Urinary bladder (tissue), 4 donors: ENCODE data around the gene ZXDC. TPM values are rescaled to one million over a fixed set of nuclear protein-coding genes. Genes with fewer than 3 reads are reported as not detected.

Experiments
- DNase-seq: peaks from one replicate; pipeline ENCODE4 v3.0.0-alpha.2; 2015; ENCODE audit errors: extremely low spot score
- H3K27ac ChIP-seq: one replicate; pipeline ENCODE4 v1.5.1; 2013; ENCODE audit warnings: low read depth, mild to moderate bottlenecking, moderate library complexity
- H3K36me3 ChIP-seq: one replicate; pipeline ENCODE4 v1.6.1; 2013; ENCODE audit warnings: mild to moderate bottlenecking, moderate library complexity; ENCODE audit not compliant: insufficient read depth
- H3K4me1 ChIP-seq: one replicate; pipeline ENCODE4 v1.6.1; 2013; ENCODE audit warnings: mild to moderate bottlenecking, moderate library complexity; ENCODE audit not compliant: insufficient read depth
- H3K4me3 ChIP-seq: one replicate; pipeline ENCODE4 v1.5.1; 2013; ENCODE audit warnings: low read depth, low read length
- whole genome bisulfite sequencing: extraction: QIAGEN DNeasy Blood & Tissue Kit; methylation state at CpG from one replicate; pipeline ENCODE4 v1.1.7; 2013; 5-methylcytosine and 5-hydroxymethylcytosine counted together
- polyA plus RNA-seq: library from polyadenylated mRNA; stranded (reverse); fragments of 200-250 nt; gene quantifications from one replicate; pipeline ENCODE4 v1.2.3, GENCODE V29; 2013
- total RNA-seq: library from RNA; depleted of rRNA; stranded (reverse); fragments of >200 nt; gene quantifications from one replicate; pipeline ENCODE4 v1.2.3, GENCODE V29; 2014
- donor health status: healthy with polysubstance abuse.
- donor health status: healthy.

ZXDC gene
- total and polyA plus RNA-seq, 2 donors = 16.4 to 26.2 TPM

DNA sequence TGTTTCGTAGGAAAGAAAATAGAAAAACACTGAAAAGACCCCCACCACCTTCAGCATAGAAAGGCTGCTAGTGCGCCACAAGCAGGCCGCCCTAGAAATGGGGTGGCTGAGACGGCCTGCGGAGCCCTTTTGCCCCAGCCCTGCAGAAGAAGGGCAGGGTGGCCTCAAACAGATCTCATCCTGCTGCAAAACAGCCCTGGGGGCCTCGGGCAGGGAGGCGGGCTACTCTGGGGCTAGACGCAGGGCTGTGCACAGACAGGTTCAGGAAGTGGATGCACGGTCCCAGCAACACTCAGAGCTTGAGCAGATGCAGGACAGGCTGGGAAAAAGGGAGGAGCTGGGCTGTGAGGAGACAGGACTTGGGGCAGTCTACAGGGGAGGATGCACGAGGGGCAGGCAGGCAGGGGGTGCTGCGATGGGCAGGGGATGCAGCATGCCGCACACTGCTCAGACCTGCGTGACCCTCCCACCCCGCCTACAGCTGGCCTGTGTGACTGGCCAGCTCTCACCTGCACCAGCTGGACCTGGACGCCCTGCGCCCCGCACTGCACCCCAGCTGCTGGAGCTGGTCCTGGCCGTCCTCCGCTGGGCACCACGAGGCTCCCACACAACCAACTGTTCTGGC, 34.3 kb downstream of the ZXDC start:
- no peak overlapping the region for H3K27ac ChIP-seq
- DNase-seq = no peak
- H3K4me1 ChIP-seq = peaks cover 1% of the 10 kb centered on the region
- H3K36me3 ChIP-seq = peaks cover 3% of the 10 kb centered on the region
- WGBS = 90% methylated on average over 20 of the region's 20 CpGs
- H3K4me3 ChIP-seq = no peak overlapping the region

GRCh38 chr3:126440709-126440995, 35.0 kb downstream of the ZXDC start:
- Histone ChIP-seq H3K4me1 (peaks cover 1% of the 10 kb centered on the region), H3K27ac (no peak overlapping the region), H3K4me3 (no peak overlapping the region), H3K36me3 (peaks cover 3% of the 10 kb centered on the region)
- 97% methylated on average over 9 of the region's 9 CpGs for WGBS
- no peak for DNase-seq

DNA sequence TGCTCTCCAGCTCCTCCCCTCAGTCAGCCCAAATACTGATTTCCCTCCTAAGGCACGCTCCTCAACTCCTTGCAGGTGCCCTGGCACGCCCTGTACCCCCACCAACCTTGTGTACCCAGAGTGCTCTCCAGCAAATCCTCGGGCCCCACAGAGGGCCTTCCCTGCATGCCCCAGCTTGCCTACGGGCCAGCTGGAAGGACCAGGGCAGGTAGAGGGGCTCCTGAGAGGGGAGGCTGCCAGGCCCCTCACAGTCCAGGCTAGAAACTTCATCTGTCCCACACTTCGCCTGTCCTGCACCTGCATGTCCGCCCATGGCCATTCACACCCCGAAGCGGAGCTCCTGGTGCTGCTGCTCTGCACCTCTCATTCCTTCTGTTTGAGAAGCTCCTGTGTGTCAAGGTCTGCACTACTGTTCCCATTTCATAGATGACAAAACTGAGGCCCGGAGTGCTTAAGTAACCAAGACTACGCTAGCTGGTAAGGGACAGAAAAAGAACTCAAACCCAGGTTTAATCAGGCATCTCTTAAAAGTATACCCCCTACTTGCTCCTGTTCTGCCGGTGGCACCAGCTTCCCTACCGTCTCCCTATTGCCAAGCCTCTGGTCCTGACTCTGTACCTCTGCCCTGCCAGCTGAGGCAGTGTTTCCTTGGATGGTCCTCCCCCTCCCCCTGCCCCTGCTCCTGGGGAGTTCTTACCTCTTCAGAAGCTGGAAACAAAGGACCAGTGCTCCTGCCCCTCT, 35.6 kb downstream of the ZXDC start:
- Histone ChIP-seq H3K36me3 (peaks cover 3% of the 10 kb centered on the region), H3K4me3 (no peak overlapping the region), H3K4me1 (peaks cover 1% of the 10 kb centered on the region), H3K27ac (no peak overlapping the region)
- WGBS = 94% methylated on average over 12 of the region's 12 CpGs
- DNase-seq = no peak

DNA sequence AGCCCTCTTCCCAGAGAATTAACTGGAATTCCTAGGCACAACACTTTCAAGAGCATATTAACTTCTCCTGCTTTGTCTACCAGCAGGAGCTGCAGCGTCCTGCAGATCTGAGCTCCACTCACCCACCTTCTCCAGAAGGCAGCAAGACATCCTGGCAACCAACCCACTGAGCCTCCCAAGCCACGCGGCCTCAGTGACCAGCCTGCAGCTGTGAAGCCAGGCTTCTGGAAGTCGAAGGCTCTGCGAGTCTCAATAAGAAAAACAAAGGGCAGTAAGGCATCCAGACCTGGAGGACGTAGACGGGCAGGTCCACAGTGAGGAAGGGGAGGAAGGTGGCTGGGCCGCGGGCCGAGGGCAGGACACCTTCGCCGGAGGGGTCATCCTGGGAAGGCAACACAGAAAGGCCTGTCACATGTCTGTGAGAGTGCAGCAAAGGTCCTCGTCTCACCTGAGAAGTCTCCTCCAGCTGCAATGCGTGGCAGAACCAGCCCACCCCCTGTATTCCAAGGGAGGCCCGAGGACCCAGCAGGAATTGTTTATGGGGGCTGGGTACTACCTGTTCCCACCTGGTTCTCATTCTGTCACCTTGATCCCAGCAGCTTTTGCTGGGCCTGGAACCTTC, 36.2 kb downstream of the ZXDC start:
- H3K36me3 ChIP-seq = peaks cover 3% of the 10 kb centered on the region
- H3K4me3 ChIP-seq = no peak overlapping the region
- WGBS = 89% methylated on average over 15 of the region's 15 CpGs
- peaks cover 1% of the 10 kb centered on the region for H3K4me1 ChIP-seq
- H3K27ac ChIP-seq = no peak overlapping the region
- no peak for DNase-seq

GRCh38 chr3:126438746-126439145, 36.9 kb downstream of the ZXDC start:
- DNase-seq = no peak

GRCh38 chr3:126438186-126438585, 37.5 kb downstream of the ZXDC start:
- H3K36me3 ChIP-seq = peaks cover 3% of the 10 kb centered on the region
- DNase-seq = no peak
- WGBS = 87% methylated on average over 8 of the region's 8 CpGs

More at GRCh38 chr3:126438746-126439145, 36.9 kb downstream of the ZXDC start:
- Histone ChIP-seq H3K36me3 (peaks cover 3% of the 10 kb centered on the region), H3K27ac (no peak overlapping the region), H3K4me1 (peaks cover 1% of the 10 kb centered on the region), H3K4me3 (no peak overlapping the region)
- WGBS = 94% methylated on average over 10 of the region's 10 CpGs

DNA sequence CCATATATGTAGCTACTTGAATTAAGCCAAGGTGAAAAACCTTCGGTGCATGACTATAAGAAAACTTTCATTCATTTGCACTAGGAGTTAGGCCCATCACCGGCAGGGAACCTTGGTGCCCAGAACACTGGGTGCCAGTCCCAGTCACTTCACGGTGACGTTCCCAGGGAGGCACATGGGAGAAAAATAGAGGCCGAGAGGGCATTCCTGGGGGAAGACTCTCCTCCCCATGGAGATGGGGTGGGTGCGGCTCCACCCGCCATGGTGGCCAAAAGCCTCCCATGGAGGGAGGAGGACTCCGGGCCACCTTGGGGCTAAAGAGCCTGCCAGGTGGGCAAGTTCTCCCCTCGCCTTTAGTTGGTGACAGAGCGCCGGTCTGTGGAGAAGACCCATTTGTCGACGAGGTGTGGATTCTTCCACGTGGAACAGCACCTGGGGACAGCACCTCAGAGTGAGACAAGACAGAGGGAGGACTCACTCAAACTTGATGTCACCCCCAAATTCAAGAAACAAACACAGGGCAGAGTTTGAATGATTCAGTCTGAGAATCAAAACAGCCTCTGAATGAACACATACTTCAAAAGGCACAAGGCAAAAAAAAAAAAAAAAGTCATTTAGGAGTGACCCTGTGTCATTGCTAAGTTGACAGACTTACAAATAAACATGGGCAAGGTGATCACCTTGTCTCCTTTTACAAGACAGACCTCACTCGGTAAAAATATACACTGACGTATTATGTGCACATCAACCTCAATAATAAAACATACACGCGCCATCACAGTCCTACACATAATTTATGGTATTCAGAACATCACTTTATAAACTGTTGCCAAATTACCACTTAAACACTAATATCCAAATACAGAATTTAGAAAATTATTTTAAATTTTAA, 38.6 kb downstream of the ZXDC start:
- WGBS = 94% methylated on average over 18 of the region's 18 CpGs
- no peak overlapping the region for H3K4me3 ChIP-seq
- no peak for DNase-seq
- H3K4me1 ChIP-seq = no peaks in the 10 kb centered on the region
- H3K36me3 ChIP-seq = peaks cover 3% of the 10 kb centered on the region
- no peak overlapping the region for H3K27ac ChIP-seq

More at GRCh38 chr3:126438186-126438585, 37.5 kb downstream of the ZXDC start:
- Histone ChIP-seq H3K4me1 (peaks cover 1% of the 10 kb centered on the region), H3K27ac (no peak overlapping the region), H3K4me3 (no peak overlapping the region)

DNA sequence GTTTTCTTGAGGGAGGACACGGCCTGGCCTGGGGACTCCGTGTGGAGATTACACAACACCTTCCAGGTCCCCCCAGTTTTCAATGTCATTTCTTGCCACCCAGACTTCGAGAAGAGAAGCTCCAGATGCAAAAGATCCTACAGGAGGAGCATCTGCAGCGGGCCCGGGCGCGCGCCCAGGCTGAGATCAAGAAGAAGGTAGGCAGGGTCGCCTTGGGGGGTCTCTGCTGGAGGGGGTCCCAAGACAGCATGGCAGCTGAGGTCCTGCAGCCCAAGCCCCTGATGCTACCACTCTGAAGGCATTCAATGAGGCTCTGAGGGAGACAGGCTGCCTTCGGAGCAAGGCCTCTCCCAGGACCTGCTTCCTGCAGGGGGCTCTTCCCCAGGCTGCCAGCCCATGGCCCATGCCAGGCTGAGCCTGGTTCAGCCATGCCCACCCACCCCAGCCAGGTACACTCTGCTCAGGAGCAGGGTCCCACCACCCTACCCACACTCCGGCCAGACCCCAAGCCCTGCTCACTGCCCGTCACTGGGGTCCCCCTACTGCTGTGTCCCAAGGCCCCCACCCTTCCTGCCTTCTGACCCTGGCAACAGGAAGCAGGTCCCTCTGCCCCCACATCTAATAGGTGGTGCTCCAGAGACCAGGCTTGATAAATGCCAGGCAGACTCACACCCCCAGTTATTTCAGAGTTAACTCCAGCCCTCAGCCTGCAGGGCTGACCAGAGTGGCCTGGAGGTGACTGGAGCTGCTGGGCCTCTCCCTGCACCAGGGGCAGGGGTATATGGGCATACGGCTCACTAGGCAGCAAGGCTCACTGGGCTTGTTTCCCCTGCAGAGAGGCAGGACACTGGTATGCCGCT, 40.0 kb downstream of the ZXDC start:
- Histone ChIP-seq H3K27ac (no peak overlapping the region), H3K4me1 (no peaks in the 10 kb centered on the region), H3K36me3 (peaks cover 3% of the 10 kb centered on the region), H3K4me3 (no peak overlapping the region)
- WGBS = 98% methylated on average over 14 of the region's 14 CpGs
- DNase-seq = no peak

DNA sequence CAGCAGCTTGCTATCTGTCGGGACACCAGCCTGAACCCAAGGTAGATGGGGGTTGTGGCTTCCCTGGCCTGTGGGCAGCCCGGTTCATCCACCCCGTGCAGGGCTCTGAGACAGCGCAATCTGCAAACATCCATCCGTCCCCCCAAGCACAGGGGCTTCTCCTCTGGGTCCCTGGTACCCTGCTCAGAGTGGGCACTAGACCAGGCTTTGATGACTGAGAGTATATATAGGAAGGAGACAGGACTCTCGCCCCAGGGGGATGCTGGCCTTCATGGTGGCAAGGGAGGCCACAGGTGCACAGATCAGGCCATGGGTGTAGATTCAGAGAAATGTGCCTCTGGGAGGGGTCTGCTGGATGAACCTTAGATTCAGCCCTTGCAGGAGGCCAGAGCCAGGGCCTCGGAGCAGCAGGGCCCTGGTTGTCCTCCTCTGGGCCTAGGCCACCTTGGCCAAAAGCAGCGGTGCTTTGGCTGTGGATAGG, 40.7 kb downstream of the ZXDC start:
- 93% methylated on average over 8 of the region's 8 CpGs for WGBS
- Histone ChIP-seq H3K36me3 (peaks cover 3% of the 10 kb centered on the region), H3K4me3 (no peak overlapping the region), H3K4me1 (no peaks in the 10 kb centered on the region), H3K27ac (no peak overlapping the region)
- DNase-seq = no peak

DNA sequence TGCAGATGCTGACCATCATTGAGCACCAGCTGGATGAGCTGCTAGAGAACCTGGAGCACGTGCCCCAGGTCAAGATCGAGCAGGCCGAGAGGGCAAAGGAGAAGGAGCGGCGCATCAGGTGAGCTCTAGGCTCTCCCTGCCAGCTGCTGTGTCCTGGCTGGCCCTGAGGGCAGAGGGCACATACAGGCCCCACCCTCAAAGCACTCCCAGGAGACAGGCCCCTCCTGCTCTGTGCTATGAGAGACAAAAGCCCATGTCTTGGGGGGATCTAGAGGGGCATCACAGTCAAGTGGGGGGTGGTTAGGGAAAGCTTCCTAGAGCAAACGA, 41.5 kb downstream of the ZXDC start:
- Histone ChIP-seq H3K27ac (no peak overlapping the region), H3K4me3 (no peak overlapping the region), H3K36me3 (peaks cover 3% of the 10 kb centered on the region), H3K4me1 (no peaks in the 10 kb centered on the region)
- WGBS = 91% methylated on average over 6 of the region's 6 CpGs
- no peak for DNase-seq

DNA sequence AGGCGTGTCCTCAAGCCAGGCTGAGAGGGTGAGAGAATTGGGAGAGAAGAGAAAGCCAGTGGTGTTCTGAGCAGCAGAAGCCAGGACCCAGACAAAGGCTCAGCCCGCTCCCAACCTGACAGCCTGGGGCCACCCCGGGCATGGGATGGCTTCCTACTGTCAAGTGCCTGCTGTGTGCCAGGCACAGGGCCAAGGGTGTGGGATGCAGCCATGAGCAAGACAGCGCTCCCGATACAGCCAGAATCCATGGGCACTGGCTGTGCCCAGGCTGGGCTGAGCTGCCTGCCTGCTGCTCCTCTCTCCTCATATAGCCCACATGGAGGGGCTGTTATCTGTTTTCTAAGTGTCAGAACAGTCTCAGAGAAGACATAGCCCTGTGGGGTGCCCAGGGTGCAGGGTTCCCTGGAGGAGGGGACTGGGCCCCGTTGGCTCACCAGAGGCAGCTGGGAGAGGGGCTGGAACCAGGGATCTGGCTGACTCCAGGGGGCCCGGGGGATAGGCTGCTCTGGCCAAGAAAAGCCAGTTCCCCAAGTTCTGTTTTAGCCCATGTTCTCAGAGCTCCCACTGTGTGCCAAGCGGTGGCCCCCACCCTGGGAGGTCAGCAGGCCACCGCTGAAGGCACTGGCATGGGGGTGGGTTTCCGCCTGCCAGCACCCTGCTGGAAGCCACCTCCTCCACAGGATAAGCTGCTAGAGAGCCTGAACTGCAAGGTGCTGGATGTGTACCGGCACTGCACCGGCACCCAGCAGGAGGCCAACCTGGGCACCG, 42.0 kb downstream of the ZXDC start:
- Histone ChIP-seq H3K4me3 (no peak overlapping the region), H3K36me3 (peaks cover 3% of the 10 kb centered on the region), H3K4me1 (no peaks in the 10 kb centered on the region), H3K27ac (no peak overlapping the region)
- no peak for DNase-seq
- 92% methylated on average over 13 of the region's 13 CpGs for WGBS

- no peak for DNase-seq
- H3K36me3 ChIP-seq = peaks cover under 1% of the 10 kb centered on the region
- H3K4me3 ChIP-seq = no peak overlapping the region
- 95% methylated on average over 6 of the region's 6 CpGs for WGBS
- H3K4me1 ChIP-seq = no peaks in the 10 kb centered on the region
- no peak overlapping the region for H3K27ac ChIP-seq
Measured at GRCh38 chr3:126433105-126433430, 42.6 kb downstream of the ZXDC start.
